HG02678 (cell line): ENCODE data around the gene CDC42EP1.
"Not testable (repeated sequence)": the region's sequence is repeated elsewhere in the genome, so short reads cannot be mapped to it uniquely, and the experiment has no call there.

ENCODE experiments used
- ATAC-seq: cut with Tn5 transposase; IDR thresholded peaks from one replicate; pipeline ENCODE4 v1.9.1; 2021; ENCODE audit warnings: mild to moderate bottlenecking, moderate library complexity; ENCODE audit not compliant: unreplicated experiment

Gene CDC42EP1

GRCh38 chr22:37559901-37560607 is at the start of gene CDC42EP1:
Gene CDC42EP1, plus strand, starts transcription at chr22:37560480. Its CDS starts 5,870 bp downstream, at chr22:37566350.
- ATAC-seq: no peak

- ATAC-seq: no peak
Measured at GRCh38 chr22:37511395-37512104, 48.7 kb upstream of the CDC42EP1 start.

GRCh38 chr22:37514526-37515051 is 45.7 kb upstream of the CDC42EP1 start:
- ATAC-seq: no peak

GRCh38 chr22:37515901-37516300 is 44.4 kb upstream of the CDC42EP1 start:
- no peak for ATAC-seq

GRCh38 chr22:37516456-37516855 is 43.8 kb upstream of the CDC42EP1 start:
- no peak for ATAC-seq

- no peak for ATAC-seq
Measured at GRCh38 chr22:37517826-37518450, 42.3 kb upstream of the CDC42EP1 start.

GRCh38 chr22:37518509-37519267 is 41.6 kb upstream of the CDC42EP1 start:
- no peak for ATAC-seq

GRCh38 chr22:37519268-37520195 is 40.7 kb upstream of the CDC42EP1 start, which contains the start of gene CARD10:
Gene CARD10, minus strand, starts transcription at chr22:37519415. Its CDS starts 215 bp downstream, at chr22:37519200.
- ATAC-seq: no peak

GRCh38 chr22:37520776-37521191 is 39.5 kb upstream of the CDC42EP1 start:
- ATAC-seq: no peak

GRCh38 chr22:37521236-37521739 is 39.0 kb upstream of the CDC42EP1 start:
- no peak for ATAC-seq

GRCh38 chr22:37522482-37522881 is 37.8 kb upstream of the CDC42EP1 start:
- ATAC-seq: no peak

- ATAC-seq: no peak
Measured at GRCh38 chr22:37525073-37525745, 35.1 kb upstream of the CDC42EP1 start.

- no peak for ATAC-seq
Measured at GRCh38 chr22:37525746-37526350, 34.4 kb upstream of the CDC42EP1 start.

GRCh38 chr22:37526376-37526775 is 33.9 kb upstream of the CDC42EP1 start:
- no peak for ATAC-seq

GRCh38 chr22:37527081-37527752 is 33.1 kb upstream of the CDC42EP1 start:
- not testable (repeated sequence) for ATAC-seq

- not testable (repeated sequence) for ATAC-seq
Measured at GRCh38 chr22:37527952-37528351, 32.3 kb upstream of the CDC42EP1 start.

- ATAC-seq: no peak
Measured at GRCh38 chr22:37529652-37530345, 30.5 kb upstream of the CDC42EP1 start.
